Hepatocyte (in vitro differentiated cells): Measurements from ENCODE around the gene UCP3. TPM values are rescaled to one million over a fixed set of nuclear protein-coding genes. Genes with fewer than 3 reads are reported as not detected.

Source experiments
- DNase-seq: peaks from one replicate; pipeline ENCODE4 v3.0.0-alpha.2; 2016; ENCODE audit warnings: low spot score
- H2AFZ ChIP-seq: fragments of 200-600 bp; sonication (generic); 2 replicates; pipeline ENCODE4 v1.6.0; 2016; ENCODE audit warnings: antibody characterized with exemption, mild to moderate bottlenecking
- H3K27ac ChIP-seq: fragments of 200-600 bp; sonication (generic); 2 replicates; pipeline ENCODE4 v1.5.1; 2016; ENCODE audit warnings: mild to moderate bottlenecking
- H3K27me3 ChIP-seq: fragments of 200-600 bp; sonication (generic); 2 replicates; pipeline ENCODE4 v1.6.1; 2016
- H3K36me3 ChIP-seq: fragments of 200-600 bp; sonication (generic); replicated peaks from 2 replicates; pipeline ENCODE4 v1.5.1; 2016; ENCODE audit warnings: low read depth; ENCODE audit not compliant: insufficient read depth
- H3K4me1 ChIP-seq: fragments of 200-600 bp; sonication (generic); 2 replicates; pipeline ENCODE4 v1.5.1; 2016; ENCODE audit warnings: mild to moderate bottlenecking, moderate library complexity; ENCODE audit not compliant: insufficient read depth
- H3K4me2 ChIP-seq: fragments of 200-600 bp; sonication (generic); 2 replicates; pipeline ENCODE4 v1.6.0; 2016
- H3K4me3 ChIP-seq: fragments of 200-600 bp; sonication (generic); 2 replicates; pipeline ENCODE4 v1.5.1; 2016; ENCODE audit warnings: mild to moderate bottlenecking
- H3K79me2 ChIP-seq: fragments of 200-600 bp; sonication (generic); 2 replicates; pipeline ENCODE4 v1.6.0; 2017; ENCODE audit warnings: mild to moderate bottlenecking
- H3K9me2 ChIP-seq: fragments of 200-600 bp; sonication (generic); replicated peaks from 2 replicates; pipeline ENCODE4 v1.6.0; 2017; ENCODE audit warnings: mild to moderate bottlenecking; ENCODE audit not compliant: insufficient read depth
- H3K9me3 ChIP-seq: fragments of 200-600 bp; sonication (generic); 2 replicates; pipeline ENCODE4 v1.5.1; 2016; ENCODE audit warnings: low read depth, mild to moderate bottlenecking
- H4K20me1 ChIP-seq: fragments of 200-600 bp; sonication (generic); 2 replicates; pipeline ENCODE4 v1.6.0; 2016; ENCODE audit warnings: mild to moderate bottlenecking; ENCODE audit not compliant: insufficient read depth, poor library complexity, severe bottlenecking
- CTCF ChIP-seq: fragments of 200-600 bp; sonication (generic); IDR thresholded peaks from 2 replicates; pipeline ENCODE4 v1.5.1; 2016; ENCODE audit warnings: antibody characterized with exemption, mild to moderate bottlenecking; ENCODE audit not compliant: poor library complexity
- EZH2 ChIP-seq: fragments of 200-600 bp; sonication (generic); IDR thresholded peaks from 2 replicates; pipeline ENCODE4 v1.6.1; 2016; ENCODE audit warnings: antibody characterized with exemption, mild to moderate bottlenecking, borderline replicate concordance
- EZH2phosphoT487 ChIP-seq: fragments of 200-600 bp; sonication (generic); IDR thresholded peaks from one replicate; pipeline ENCODE4 v1.6.1; 2018; ENCODE audit warnings: antibody characterized with exemption, mild to moderate bottlenecking, low read depth, moderate library complexity; ENCODE audit not compliant: unreplicated experiment, severe bottlenecking
- WGBS: methylation state at CpG from one replicate; pipeline ENCODE4 v1.1.6; 2016; ENCODE audit warnings: low lambda C conversion rate; ENCODE audit errors: missing lambda C conversion rate; 5-methylcytosine and 5-hydroxymethylcytosine counted together
- polyA plus RNA-seq: library from polyadenylated mRNA; unstranded; fragments of >200 nt; fragmentation: Nextera tagmentation; extraction: Ambion mirVana; gene quantifications from 2 replicates; pipeline ENCODE4 v1.2.1, GENCODE V29; 2016
- total RNA-seq: library from RNA; depleted of rRNA; stranded (reverse); fragments of >200 nt; gene quantifications from 2 replicates; pipeline ENCODE4 v1.2.3, GENCODE V29; 2014

Gene UCP3
- total and polyA plus RNA-seq, 2 experiments from 2014 or later = 0.80 TPM; not detected in 1

GRCh38 chr11:73965076-73965763 is 43.7 kb downstream of the UCP3 start:
- H3K27me3 ChIP-seq = no peaks in the 10 kb centered on the region
- no peak overlapping the region for H2AFZ ChIP-seq
- H3K36me3 ChIP-seq = no peaks in the 10 kb centered on the region
- H3K27ac ChIP-seq = no peak overlapping the region
- no peak overlapping the region for H3K4me3 ChIP-seq
- 84% methylated on average over 10 of the region's 10 CpGs for WGBS
- no peaks in the 10 kb centered on the region for H4K20me1 ChIP-seq
- no peaks in the 10 kb centered on the region for H3K4me1 ChIP-seq
- no peaks in the 10 kb centered on the region for H3K9me3 ChIP-seq
- H3K9me2 ChIP-seq = no peaks in the 10 kb centered on the region
- no peak for DNase-seq
- TF ChIP-seq EZH2phosphoT487 = no peak
- TF ChIP-seq EZH2 = no peak
- no peak for TF ChIP-seq CTCF
- H3K79me2 ChIP-seq = no peaks in the 10 kb centered on the region
- no peak overlapping the region for H3K4me2 ChIP-seq

GRCh38 chr11:73963861-73964260 is 45.0 kb downstream of the UCP3 start:
- Histone ChIP-seq H3K79me2 (no peaks in the 10 kb centered on the region), H3K27ac (no peak overlapping the region), H2AFZ (no peak overlapping the region), H3K27me3 (no peaks in the 10 kb centered on the region), H3K9me3 (no peaks in the 10 kb centered on the region), H4K20me1 (no peaks in the 10 kb centered on the region), H3K4me2 (no peak overlapping the region), H3K4me1 (no peaks in the 10 kb centered on the region), H3K36me3 (no peaks in the 10 kb centered on the region), H3K4me3 (no peak overlapping the region), H3K9me2 (no peaks in the 10 kb centered on the region)
- 68% methylated on average over 8 of the region's 8 CpGs for WGBS
- DNase-seq = no peak
- TF ChIP-seq EZH2phosphoT487 = no peak
- no peak for TF ChIP-seq EZH2
- TF ChIP-seq CTCF = no peak

- Histone ChIP-seq H2AFZ (no peak overlapping the region), H3K27ac (no peak overlapping the region), H3K36me3 (no peaks in the 10 kb centered on the region), H3K79me2 (no peaks in the 10 kb centered on the region), H4K20me1 (no peaks in the 10 kb centered on the region), H3K9me2 (no peaks in the 10 kb centered on the region), H3K4me3 (no peak overlapping the region), H3K27me3 (no peaks in the 10 kb centered on the region), H3K4me1 (no peaks in the 10 kb centered on the region), H3K9me3 (no peaks in the 10 kb centered on the region), H3K4me2 (no peak overlapping the region)
- 71% methylated on average over 5 of the region's 7 CpGs for WGBS
- TF ChIP-seq EZH2phosphoT487 (no peak), EZH2 (no peak), CTCF (no peak)
- DNase-seq = no peak
These were observed 46.7 kb downstream of the UCP3 start for GRCh38 chr11:73962101-73962705.
